ENCODE results near the gene FOXC2.
A peak's percentile ranks its signal among the peaks of the same experiment; 100 is the strongest.

The FOXC2 gene

GRCh38 chr16:86533076-86533475, 33.6 kb upstream of the FOXC2 start:
- no peak for DNase-seq (ENCODE audit: low read depth in 1 of 2, low spot score in 1 of 2)

- no peak for DNase-seq (ENCODE audit: low read depth in 1 of 2, low spot score in 1 of 2)
Observed at GRCh38 chr16:86533767-86534351, 32.8 kb upstream of the FOXC2 start.

- DNase-seq (ENCODE audit: low read depth in 1 of 2, low spot score in 1 of 2), result no peak
Observed at GRCh38 chr16:86534779-86535615, 31.6 kb upstream of the FOXC2 start.

DNA sequence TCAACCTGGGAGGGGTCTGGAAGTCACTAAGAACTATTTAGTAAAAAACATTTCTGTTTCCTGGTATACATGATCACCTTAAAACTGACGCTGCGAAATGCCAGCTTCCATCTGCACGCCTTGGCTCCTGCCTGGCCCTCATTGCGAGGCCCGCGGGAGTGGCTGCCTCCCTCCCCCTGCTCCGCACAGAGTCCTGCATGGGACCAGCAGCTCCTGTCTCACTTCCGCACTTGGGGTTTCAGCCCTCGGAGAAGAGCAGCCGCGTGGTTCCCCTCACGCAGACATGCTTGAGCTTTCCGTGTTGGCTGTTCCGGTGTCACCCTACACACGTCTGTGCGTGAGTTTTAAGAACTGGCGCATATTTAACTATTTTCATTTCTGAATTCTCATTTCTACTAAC, 30.0 kb upstream of the FOXC2 start:
- no peak for DNase-seq (ENCODE audit: low read depth in 1 of 2, low spot score in 1 of 2)

- DNase-seq (ENCODE audit: low read depth in 1 of 2, low spot score in 1 of 2), result no peak
Observed at GRCh38 chr16:86537486-86537885, 29.1 kb upstream of the FOXC2 start.

- no peak for DNase-seq (ENCODE audit: low read depth in 1 of 2, low spot score in 1 of 2)
Observed at GRCh38 chr16:86538196-86538780, 28.3 kb upstream of the FOXC2 start.

GRCh38 chr16:86540894-86541293, 25.7 kb upstream of the FOXC2 start:
- no peak for DNase-seq (ENCODE audit: low read depth in 1 of 2, low spot score in 1 of 2)

- no peak for DNase-seq (ENCODE audit: low read depth in 1 of 2, low spot score in 1 of 2)
Observed at GRCh38 chr16:86541560-86541959, 25.1 kb upstream of the FOXC2 start.

DNA sequence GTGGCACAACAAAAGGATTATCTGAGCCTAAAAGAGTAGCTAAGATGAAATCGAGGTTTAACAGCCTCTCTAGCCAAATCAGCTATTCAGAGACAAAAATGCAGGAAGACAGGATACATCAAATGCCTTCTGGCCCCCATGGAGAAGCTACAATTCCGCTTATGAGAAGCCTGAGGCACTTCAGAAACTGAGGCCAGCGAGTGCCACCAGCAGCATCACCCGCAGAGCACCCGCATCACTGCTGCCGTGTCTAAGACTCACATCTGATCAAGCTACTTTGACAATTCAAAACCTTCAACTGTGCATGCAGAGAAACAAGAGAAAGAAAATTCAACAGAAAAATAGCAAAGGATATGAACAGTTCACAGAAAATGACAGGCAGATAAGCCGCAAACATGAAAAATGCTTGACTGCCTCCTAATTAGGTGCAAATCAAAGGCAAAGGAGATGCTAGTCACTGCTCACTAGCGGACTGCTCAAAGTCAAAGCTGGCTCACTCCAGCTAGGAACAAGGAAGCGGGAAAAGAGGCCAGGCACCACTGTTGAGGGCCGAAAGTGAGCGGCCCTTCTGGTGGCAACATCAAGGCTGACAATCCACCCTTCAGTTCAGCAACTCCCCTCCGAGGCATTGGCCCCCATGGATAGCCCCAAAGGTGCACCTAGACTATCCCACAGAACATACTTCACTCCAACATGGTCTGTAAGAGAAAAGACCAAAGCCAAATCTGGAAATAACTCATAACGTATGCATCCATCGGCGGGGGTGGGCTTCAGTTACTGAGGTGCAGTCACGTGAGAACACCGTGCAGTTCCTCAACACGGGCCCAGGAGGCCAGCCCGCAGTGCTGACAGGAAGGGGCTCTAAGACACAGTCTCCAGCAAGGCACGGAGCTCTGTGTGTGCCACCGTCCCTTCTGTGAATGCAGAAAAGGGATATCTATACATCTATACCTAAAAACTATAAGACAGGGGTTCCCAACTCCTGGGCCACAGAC, 23.6 kb upstream of the FOXC2 start:
- no peak for DNase-seq (ENCODE audit: low read depth in 1 of 2, low spot score in 1 of 2)

DNA sequence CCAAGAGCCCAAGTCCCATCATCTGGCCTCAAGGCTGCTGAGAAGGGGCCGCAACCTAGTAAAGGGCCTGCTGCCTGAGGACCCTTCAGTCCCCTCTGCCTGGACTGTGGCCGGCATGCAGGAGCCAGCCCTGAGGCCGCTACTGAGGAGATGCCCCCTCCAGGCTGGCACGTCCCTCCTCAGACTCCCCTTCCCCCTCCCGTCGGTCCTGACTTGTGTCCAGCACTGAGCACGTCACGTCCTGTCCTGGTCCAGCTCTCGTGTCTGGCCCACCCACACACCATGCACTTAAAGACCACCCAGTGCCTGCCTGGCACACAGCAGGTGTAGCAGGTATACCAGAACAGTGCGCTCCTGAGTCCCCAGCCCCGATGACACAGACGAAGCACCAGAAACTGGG, 21.1 kb upstream of the FOXC2 start:
- DNase-seq (ENCODE audit: low read depth in 1 of 2, low spot score in 1 of 2), result no peak

- DNase-seq (ENCODE audit: low read depth in 1 of 2, low spot score in 1 of 2), result no peak
Observed at GRCh38 chr16:86545954-86546637, 20.5 kb upstream of the FOXC2 start.

DNA sequence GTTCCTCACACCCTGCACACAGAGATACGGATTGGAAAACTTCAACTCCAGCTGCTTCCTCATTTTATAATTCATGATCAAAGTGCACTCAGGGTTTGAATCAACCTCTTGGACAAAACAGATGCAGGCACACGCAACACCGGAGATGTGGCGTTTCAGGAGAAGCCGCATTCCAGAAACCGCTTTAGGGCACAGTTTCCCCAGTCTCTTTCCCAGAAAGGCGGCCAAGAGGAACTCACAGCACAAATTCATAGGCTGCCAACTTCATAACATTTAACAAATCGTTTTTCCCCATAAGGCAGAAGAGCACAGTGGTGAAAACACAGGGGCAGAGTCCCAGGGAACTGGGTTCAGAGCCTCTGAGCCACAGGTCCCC, 20.0 kb upstream of the FOXC2 start:
- no peak for DNase-seq (ENCODE audit: low read depth in 1 of 2, low spot score in 1 of 2)

DNA sequence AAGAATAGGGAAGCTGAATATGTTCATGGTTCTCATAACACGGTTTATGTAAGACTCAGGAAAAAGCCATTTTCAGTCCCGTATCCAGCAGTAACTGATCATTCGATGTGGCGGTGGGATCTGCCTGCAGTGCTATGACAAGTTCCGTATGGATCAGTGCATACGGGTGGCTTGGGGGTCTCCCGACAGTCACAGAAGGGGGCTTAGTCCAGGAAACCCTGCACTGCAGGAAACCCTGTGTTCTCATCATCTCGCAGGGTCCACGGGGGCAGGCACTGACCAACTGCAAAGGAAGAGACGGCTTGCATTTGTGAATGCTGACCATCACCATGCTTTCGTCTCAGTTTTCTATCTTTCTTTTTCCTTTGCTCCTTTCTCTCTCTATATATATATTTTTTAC, 19.3 kb upstream of the FOXC2 start:
- DNase-seq (ENCODE audit: low read depth in 1 of 2, low spot score in 1 of 2), result no peak

DNA sequence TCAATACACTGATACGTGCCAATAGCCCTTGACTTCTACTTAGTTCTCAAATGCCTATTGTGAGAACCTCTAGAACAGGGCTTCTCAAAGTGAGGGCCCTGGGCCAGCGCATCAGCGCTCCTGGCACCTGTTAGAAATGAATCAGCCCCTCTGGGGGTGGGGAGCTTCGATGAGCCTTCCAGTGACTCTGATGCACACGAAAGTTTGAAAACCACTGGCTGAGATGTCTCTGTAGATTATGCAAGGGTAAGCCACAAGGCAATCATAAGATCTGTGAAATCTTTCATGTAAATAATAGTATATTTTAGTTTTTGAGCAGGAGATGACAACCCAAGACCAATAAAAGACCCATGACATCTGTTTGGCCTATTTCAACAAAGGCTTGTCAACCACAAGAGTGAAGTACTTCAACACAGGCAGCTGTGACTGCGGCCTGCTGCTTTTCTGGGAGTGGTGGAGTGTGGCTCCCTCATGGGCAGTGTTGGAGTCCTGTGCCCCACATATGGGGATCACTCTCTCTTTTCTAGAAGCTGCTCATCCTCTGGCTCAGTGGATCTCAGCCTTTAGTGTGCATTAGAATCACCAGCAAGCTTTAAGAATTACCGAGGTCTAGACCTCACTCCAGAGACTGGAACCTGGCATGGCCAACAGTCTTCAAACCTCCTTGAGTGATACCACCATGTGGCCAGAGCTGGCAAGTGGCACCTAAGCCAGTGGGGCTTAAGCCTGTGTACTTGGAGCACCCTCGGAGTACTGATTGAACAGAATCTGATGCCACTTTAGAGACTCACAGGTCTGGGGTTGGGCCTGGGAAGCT, 17.3 kb upstream of the FOXC2 start:
- no peak for DNase-seq (ENCODE audit: low read depth in 1 of 2, low spot score in 1 of 2)

DNA sequence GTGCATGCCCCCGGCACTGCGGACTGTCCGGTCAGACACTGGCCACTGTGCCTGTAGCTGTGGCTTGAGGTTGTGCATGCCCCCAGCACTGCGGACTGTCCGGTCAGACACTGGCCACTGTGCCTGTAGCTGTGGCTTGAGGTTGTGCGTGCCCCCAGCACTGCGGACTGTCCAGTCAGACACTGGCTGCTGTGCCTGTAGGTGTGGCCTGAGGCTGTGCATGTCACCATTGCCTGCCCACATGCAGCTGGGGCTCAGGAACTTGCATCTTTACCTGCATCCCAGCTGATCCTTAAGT, 16.8 kb upstream of the FOXC2 start:
- no peak for DNase-seq (ENCODE audit: low read depth in 1 of 2, low spot score in 1 of 2)

DNA sequence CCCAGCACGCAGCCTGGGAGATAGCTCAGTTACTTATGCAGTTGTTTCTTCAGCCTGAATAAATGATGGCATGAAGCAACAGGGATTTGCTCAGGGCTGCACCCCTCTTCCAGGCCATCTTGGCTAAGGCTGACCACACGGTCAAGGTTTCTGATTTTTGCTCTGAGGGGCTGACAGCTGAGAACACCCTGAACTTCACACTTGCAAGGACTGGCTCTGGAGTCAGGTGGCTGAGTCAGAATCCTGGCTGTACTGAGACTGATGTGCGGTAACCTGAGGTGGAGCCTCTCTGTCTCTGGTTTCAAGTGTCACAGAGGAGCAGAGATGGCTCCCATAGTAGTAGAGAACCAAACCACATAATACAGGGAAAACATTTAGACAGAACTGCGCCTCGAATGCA, 16.3 kb upstream of the FOXC2 start:
- DNase-seq (ENCODE audit: low read depth in 1 of 2, low spot score in 1 of 2), result no peak

GRCh38 chr16:86553356-86553755, 13.3 kb upstream of the FOXC2 start:
- DNase-seq (ENCODE audit: low read depth in 1 of 2, low spot score in 1 of 2), result no peak

GRCh38 chr16:86554599-86554916, 12.1 kb upstream of the FOXC2 start:
- DNase-seq (ENCODE audit: low read depth in 1 of 2, low spot score in 1 of 2), result no peak

DNA sequence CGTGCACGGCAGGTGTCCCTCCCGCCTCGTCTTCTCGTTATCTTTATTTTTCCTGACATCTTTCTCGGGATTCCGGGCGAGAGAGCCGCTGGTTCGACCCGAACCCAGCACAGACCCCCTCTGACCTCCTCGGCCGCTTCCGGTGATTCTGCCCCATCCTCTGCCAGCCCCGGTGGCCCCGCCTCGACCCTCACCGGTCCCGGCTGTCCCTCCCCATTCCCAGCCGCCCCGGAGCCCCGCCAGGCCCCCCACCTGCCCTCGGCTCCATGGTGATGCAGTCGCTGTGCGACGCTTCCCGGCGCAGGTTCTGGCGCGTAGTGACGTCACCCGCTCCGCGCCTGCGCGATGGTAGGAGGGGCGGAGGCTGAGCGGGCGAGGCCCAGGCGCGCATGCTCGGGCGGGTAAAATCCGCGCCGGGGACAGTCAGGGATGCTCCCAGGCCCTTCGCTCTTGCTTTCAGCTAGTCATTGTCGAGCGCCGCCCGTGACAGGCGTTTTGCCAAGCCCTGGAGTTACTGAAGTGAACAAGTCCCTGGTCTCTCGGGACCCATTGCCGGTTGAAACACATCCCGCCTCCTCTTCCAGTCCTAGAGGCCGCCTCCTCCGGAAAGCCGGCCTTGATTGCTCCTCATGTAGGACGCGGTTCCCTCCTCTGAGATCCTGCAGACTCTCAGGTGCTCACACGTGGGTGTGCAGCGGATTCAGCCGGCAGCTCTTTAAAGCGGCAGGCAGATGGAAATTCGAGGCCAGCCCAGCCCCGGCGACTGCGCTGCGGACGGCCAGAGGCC, 11.5 kb upstream of the FOXC2 start, which contains the start of gene MTHFSD:
TSS of gene MTHFSD (minus strand) at position 319 of the 787 bp plus-strand sequence. CDS start at position 268, 51 bp downstream.
- DNase-seq (ENCODE audit: low read depth in 1 of 2, low spot score in 1 of 2), result peak; percentile 94 to 97
